Panc1 (cell line): ENCODE results near the gene SH3D21. TPM values are rescaled to one million over a fixed set of nuclear protein-coding genes. Genes with fewer than 3 reads are reported as not detected.

Source experiments
- ATAC-seq: fragments of 200-7000 bp; cut with Tn5 transposase; 2 replicates; pipeline ENCODE4 v1.9.1; 2020; ENCODE audit warnings: mild to moderate bottlenecking, moderate library complexity
- BruUV-seq: library from RNA; stranded (reverse); fragments of 400-500 nt; replicated peaks from 2 replicates; lab custom pipeline; 2021; lab: Mats Ljungman, UMichigan
- CTCF ChIA-PET: fragments of 300-600 bp; sonication (Branson Sonifier 250); formaldehyde crosslinking; loops from one replicate; lab custom pipeline; 2022; ENCODE audit warnings: antibody characterized with exemption; lab: Charles Lee
- POLR2A ChIA-PET: fragments of 300-600 bp; sonication (Branson Sonifier 250); formaldehyde crosslinking; loops from one replicate; lab custom pipeline; 2022; ENCODE audit warnings: antibody characterized with exemption; lab: Charles Lee
- DNase-seq: peaks from one replicate; pipeline ENCODE4 v3.0.0-alpha.2; 2010; ENCODE audit warnings: low read depth, low spot score
- H3K27ac ChIP-seq: 2 replicates; pipeline ENCODE4 v1.5.1; 2011; ENCODE audit warnings: mild to moderate bottlenecking, low read length, inconsistent platforms
- H3K27me3 ChIP-seq: fragments of 200-500 bp; sonication (Bioruptor generic); 2 replicates; pipeline ENCODE4 v1.6.0; 2014; ENCODE audit warnings: low read length, inconsistent platforms; ENCODE audit not compliant: control insufficient read depth, insufficient read depth
- H3K36me3 ChIP-seq: fragments of 200-500 bp; sonication (Bioruptor generic); 2 replicates; pipeline ENCODE4 v1.5.1; 2014; ENCODE audit warnings: inconsistent platforms, mild to moderate bottlenecking, low read length, moderate library complexity; ENCODE audit not compliant: control insufficient read depth, insufficient read depth
- H3K4me1 ChIP-seq: 2 replicates; pipeline ENCODE4 v1.5.1; 2011; ENCODE audit warnings: inconsistent platforms, mild to moderate bottlenecking, low read length, moderate library complexity; ENCODE audit not compliant: control insufficient read depth, insufficient read depth
- H3K4me3 ChIP-seq, 2 experiments: 2 replicates each; pipeline ENCODE4 v1.5.1; 2011 to 2012; ENCODE audit warnings: low read depth in 2 of 2, low read length in 2 of 2, mild to moderate bottlenecking in 2 of 2, inconsistent platforms in 1 of 2, moderate library complexity in 1 of 2
- H3K9me3 ChIP-seq: fragments of 200-500 bp; sonication (Bioruptor generic); 2 replicates; pipeline ENCODE4 v1.5.1; 2014; ENCODE audit warnings: low read depth, mild to moderate bottlenecking, inconsistent platforms, low read length, moderate library complexity; ENCODE audit not compliant: control insufficient read depth, insufficient read depth
- SIN3A ChIP-seq: IDR thresholded peaks from 2 replicates; pipeline ENCODE4 v1.6.1; 2012; ENCODE audit warnings: low read depth, mild to moderate bottlenecking, low read length, moderate library complexity, borderline replicate concordance; ENCODE audit not compliant: insufficient read depth
- in situ Hi-C: cut with HindIII; loops from 2 replicates; pipeline ENCODE4 v1.10.0; 2016; ENCODE audit warnings: low sequenced_read_pairs, low pct_unique_long_range_greater_than_20kb
- intact Hi-C: fragments of 100-400 bp; cut with micrococcal nuclease; formaldehyde crosslinking; loops from one replicate; pipeline ENCODE4 v1.10.0; 2022; ENCODE audit not compliant: unreplicated experiment
- total RNA-seq: library from RNA; stranded (reverse); gene quantifications from one replicate; pipeline ENCODE4 v1.2.1, GENCODE V29; 2021; ENCODE audit not compliant: unreplicated experiment
- TF ChIP-seq, protein P1 (sequence below): fragments of 450-650 bp; IDR thresholded peaks from 2 replicates; pipeline ENCODE4 v1.5.1; 2017; ENCODE audit warnings: mild to moderate bottlenecking

SH3D21 gene
- total RNA-seq, 1 experiment from 2014 or later, result 18.9 TPM

DNA sequence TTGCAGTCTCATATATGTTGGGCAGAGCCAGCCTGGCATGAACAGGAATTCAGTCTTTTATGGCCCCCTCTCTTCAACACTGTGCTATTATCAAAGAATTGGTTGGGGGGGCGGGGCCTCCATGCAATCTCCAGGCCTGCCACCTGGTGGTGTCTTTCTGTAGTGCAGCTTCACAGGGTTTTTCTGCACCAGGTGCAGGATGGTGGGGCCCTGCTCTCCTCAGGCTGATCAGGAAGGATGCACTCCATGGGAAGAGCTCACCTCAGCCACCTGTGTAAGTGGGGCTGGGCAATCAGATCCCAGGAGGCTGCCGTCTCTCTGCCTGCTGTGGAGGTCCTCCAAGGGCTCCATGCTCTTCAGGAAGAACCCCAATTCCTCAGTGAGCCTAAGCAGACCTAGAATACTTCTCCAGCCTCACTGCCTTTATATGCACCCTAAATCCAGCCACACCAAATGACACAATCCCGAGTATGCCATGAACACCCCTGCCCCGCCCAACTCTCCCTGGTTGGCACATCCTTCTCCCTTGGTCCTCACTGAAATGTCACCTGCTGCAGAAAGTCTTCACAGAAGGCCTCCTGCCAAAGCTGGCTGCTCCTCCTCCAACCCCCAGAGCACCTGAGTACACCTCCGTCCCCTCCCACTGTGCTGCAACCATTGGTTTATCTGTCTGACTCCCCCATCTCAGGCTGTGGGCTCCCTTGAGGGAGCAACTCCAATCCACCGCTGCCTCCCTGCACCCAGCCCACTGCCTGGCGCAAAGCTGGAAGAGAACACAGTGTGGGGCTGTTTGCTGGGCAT lies 63.1 kb downstream of the SH3D21 start:
- H3K9me3 ChIP-seq, result no peaks in the 10 kb centered on the region
- intact Hi-C loops, result no loop called here
- ATAC-seq (peak; percentile 54), DNase-seq (peak; percentile 47)
- no peaks in the 10 kb centered on the region for H3K36me3 ChIP-seq
- no peaks in the 10 kb centered on the region for H3K27me3 ChIP-seq
- H3K4me1 ChIP-seq, result peaks cover 44% of the 10 kb centered on the region
- peak overlapping the region; percentile 61 for H3K27ac ChIP-seq
- no peak overlapping the region for H3K4me3 ChIP-seq
- in situ Hi-C loops, result no loop called here
- POLR2A ChIA-PET, result no interaction called here
- BruUV-seq, result no TSS peak
- CTCF ChIA-PET, result interaction anchor here (1.1 to 2.6 kb wide), 4 partner anchors 9 to 47 kb away, joined by 3 to 15 read pairs (median 8); no protein-coding TSS in a partner anchor
- TF ChIP-seq, protein P1, sequence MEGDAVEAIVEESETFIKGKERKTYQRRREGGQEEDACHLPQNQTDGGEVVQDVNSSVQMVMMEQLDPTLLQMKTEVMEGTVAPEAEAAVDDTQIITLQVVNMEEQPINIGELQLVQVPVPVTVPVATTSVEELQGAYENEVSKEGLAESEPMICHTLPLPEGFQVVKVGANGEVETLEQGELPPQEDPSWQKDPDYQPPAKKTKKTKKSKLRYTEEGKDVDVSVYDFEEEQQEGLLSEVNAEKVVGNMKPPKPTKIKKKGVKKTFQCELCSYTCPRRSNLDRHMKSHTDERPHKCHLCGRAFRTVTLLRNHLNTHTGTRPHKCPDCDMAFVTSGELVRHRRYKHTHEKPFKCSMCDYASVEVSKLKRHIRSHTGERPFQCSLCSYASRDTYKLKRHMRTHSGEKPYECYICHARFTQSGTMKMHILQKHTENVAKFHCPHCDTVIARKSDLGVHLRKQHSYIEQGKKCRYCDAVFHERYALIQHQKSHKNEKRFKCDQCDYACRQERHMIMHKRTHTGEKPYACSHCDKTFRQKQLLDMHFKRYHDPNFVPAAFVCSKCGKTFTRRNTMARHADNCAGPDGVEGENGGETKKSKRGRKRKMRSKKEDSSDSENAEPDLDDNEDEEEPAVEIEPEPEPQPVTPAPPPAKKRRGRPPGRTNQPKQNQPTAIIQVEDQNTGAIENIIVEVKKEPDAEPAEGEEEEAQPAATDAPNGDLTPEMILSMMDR, result peak; percentile 95
- no peak for TF ChIP-seq SIN3A

Other genes with a start within 250 kb of the SH3D21 start
- 0.23 TPM for gene TEKT2, start 222.3 kb upstream of the SH3D21 start, total RNA-seq
- 32.2 TPM for gene ADPRS, start 217.5 kb upstream of the SH3D21 start, total RNA-seq
- 1.2 TPM for gene COL8A2, start 181.1 kb upstream of the SH3D21 start, total RNA-seq
- 98.7 TPM for gene TRAPPC3, start 156.9 kb upstream of the SH3D21 start, total RNA-seq
- gene MAP7D1, start 150.2 kb upstream of the SH3D21 start, total RNA-seq, result 212 TPM
- gene THRAP3, start 81.9 kb upstream of the SH3D21 start, total RNA-seq, result 114 TPM
- 79.0 TPM for gene EVA1B, start 17.3 kb downstream of the SH3D21 start, total RNA-seq
- 49.6 TPM for gene STK40, start 79.6 kb downstream of the SH3D21 start, total RNA-seq
- 53.7 TPM for gene LSM10, start 91.5 kb downstream of the SH3D21 start, total RNA-seq
- gene OSCP1, start 144.1 kb downstream of the SH3D21 start, total RNA-seq, result 5.5 TPM
- 113 TPM for gene MRPS15, start 158.0 kb downstream of the SH3D21 start, total RNA-seq
- gene CSF3R, start 176.5 kb downstream of the SH3D21 start, total RNA-seq, result 0.31 TPM